GM12874 (cell line): ENCODE results near the gene TGM1.
A peak's percentile ranks its signal among the peaks of the same experiment; 100 is the strongest.

Experiments
- TF ChIP-seq, protein P1 (sequence below): IDR thresholded peaks from 2 replicates; pipeline ENCODE4 v1.5.1; 2011; ENCODE audit warnings: low read depth, mild to moderate bottlenecking, control low read depth, low read length, moderate library complexity; ENCODE audit not compliant: insufficient read depth

TGM1 gene

GRCh38 chr14:24215495-24216344 lies 47.3 kb downstream of the TGM1 start, which contains the start of gene MDP1:
Gene MDP1, minus strand, starts transcription at chr14:24216066. Its CDS starts 111 bp downstream, at chr14:24215955.
- TF ChIP-seq, protein P1, sequence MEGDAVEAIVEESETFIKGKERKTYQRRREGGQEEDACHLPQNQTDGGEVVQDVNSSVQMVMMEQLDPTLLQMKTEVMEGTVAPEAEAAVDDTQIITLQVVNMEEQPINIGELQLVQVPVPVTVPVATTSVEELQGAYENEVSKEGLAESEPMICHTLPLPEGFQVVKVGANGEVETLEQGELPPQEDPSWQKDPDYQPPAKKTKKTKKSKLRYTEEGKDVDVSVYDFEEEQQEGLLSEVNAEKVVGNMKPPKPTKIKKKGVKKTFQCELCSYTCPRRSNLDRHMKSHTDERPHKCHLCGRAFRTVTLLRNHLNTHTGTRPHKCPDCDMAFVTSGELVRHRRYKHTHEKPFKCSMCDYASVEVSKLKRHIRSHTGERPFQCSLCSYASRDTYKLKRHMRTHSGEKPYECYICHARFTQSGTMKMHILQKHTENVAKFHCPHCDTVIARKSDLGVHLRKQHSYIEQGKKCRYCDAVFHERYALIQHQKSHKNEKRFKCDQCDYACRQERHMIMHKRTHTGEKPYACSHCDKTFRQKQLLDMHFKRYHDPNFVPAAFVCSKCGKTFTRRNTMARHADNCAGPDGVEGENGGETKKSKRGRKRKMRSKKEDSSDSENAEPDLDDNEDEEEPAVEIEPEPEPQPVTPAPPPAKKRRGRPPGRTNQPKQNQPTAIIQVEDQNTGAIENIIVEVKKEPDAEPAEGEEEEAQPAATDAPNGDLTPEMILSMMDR: peak; percentile 86

DNA sequence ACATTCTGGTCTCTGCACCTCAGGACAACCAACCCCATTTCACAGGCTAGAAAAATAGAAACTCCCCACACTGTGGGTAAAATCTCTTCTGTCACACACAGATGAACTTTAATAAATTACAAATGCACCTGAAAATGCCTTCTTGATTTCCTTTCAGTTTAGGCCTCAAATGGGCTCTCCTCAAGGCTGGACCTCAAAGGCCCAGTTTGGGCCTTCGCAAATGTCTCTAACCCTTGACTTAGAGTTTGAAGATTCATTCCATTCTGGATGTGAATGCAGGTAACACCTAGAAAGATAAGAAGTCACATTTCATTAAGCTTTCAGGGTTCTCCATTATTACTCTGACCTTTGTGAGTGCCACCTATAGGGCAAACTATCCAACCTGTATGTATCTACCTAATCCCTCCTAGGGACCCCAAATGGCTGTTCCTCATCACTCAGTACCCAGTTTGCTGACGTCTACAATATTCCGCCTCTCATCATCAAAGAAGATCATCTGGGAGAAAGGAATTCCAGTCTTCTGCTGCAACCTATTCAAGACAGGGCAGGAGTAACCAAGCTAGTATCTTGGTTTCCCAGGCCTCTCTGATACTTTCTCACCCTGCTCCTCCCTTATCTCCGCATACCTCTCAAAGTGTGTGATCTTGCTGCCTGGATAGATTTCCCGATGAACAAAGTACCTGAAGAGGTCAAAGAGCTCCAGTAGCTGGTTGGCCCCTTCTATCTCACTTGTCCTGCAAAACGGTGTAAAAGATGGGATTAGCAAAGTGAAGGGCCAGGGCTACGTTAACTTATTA lies 48.9 kb downstream of the TGM1 start:
- TF ChIP-seq, protein P1: no peak

DNA sequence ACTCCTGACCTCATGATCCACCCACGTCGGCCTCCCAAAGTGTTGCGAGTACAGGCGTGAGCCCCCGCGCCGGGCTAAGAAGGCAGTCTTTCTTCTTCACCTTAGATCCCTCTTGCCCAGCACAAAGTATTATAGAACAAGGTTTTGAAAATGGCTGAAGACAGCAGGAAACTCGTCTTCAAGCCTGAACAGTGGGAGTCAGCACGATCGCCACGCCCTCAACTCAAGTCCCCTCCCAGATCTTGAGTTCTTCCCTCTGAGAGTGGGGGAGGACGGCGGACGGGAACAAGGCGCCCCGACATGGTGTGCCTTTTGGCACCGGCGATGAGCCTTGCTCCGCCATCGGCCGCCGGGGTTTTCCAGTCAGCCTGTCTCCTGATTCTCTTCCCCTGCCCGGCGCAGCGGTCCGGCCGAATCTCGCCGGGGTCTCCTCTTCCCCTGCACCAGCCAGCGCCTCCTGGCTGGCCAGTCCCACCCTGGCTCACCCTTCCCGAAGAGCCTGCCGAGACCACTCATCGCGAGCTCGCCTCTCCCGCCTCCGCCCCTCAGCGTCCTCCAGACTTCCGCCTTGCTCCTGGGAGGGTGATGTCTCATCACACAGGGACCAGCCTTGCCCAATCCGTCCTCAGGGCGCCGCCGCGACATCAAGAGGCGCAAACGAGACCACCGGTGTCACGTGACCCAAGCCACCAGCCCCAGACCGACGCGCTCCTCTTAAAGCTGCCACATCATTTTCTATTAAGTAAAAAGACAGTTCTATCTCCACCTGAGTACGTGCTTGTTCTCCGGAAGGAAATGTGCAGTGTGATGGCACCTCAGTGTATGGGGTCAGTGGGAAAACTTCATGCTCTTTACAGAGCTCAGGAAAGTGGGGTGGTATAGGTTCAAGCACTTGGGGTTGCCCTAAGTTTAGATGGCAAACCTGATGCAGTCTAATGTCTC lies 49.8 kb downstream of the TGM1 start, which contains the start of gene CHMP4A:
Gene CHMP4A, minus strand, starts transcription at position 565 of the 942 bp plus-strand sequence. Its CDS starts 49 bp downstream, at position 516.
- TF ChIP-seq, protein P1: no peak

DNA sequence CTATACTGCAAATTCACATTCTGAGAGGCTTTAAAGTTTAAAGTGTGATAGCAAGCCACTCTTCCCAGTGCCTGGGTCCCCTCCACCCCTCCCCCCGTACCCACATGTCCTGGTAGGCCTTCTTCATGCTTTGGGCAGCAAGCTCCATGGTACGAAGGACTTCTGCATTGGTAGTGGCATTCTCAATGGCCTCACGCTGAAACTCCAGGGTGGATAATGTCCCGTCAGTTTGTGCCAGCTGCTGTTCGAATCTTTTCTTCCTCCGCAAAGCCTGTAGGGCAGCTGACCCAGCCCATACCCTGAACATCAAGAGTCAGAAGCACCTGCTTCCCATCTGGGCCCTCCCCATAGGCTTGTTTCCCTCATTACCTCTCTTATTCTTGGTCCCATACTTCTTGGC lies 51.7 kb downstream of the TGM1 start:
- TF ChIP-seq, protein P1: no peak

DNA sequence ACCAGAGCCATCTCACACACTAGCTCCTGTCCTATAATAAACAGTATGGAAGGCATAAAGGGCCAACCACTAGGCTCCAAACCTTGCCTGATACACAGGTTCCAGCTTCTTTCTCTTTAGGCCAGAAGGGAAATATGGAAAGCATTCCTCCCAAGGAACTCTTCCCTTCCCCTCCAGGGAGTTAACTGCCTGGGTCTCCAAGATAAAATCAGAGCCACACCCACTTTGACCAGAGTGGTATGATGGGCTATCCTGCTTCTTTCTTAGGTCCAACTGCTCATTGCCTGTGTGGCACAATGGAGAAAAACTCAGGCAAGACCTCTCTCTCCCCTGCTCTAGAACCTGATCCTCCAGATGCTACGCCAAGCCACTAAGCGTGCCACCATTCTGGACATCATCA lies 55.4 kb downstream of the TGM1 start:
- TF ChIP-seq, protein P1: no peak

DNA sequence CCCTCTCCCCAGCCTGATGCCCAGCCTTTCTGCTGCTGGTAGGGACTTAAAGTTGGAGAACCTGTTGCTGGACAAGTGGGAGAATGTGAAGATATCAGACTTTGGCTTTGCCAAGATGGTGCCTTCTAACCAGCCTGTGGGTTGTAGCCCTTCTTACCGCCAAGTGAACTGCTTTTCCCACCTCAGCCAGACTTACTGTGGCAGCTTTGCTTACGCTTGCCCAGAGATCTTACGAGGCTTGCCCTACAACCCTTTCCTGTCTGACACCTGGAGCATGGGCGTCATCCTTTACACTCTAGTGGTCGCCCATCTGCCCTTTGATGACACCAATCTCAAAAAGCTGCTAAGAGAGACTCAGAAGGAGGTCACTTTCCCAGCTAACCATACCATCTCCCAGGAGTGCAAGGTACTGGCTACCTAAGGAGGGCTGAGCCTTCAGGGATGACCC lies 55.8 kb downstream of the TGM1 start:
- TF ChIP-seq, protein P1: no peak
